Coronary artery (tissue), 2 donors: Measurements from ENCODE around the gene SRD5A1.

Source experiments
- DNase-seq: peaks from one replicate; pipeline ENCODE4 v3.0.0-alpha.2; 2017; ENCODE audit warnings: low spot score
- H3K27ac ChIP-seq, 2 donors: fragments of 200-600 bp; sonication (generic); one replicate each; pipeline ENCODE4 v1.5.1; 2016 to 2019
- H3K4me3 ChIP-seq: fragments of 200-600 bp; sonication (generic); 2 replicates; pipeline ENCODE4 v1.5.1; 2016; ENCODE audit warnings: mild to moderate bottlenecking, moderate library complexity
- CTCF ChIP-seq: fragments of 200-600 bp; sonication (generic); IDR thresholded peaks from one replicate; pipeline ENCODE4 v1.5.1; 2019; ENCODE audit warnings: antibody characterized with exemption

The SRD5A1 gene

GRCh38 chr5:6722015-6722414 lies 88.8 kb downstream of the SRD5A1 start:
- TF ChIP-seq CTCF: no peak
- H3K4me3 ChIP-seq: peak overlapping the region; percentile 67
- peak; percentile 71 for DNase-seq
- H3K27ac ChIP-seq: peak overlapping the region; percentile 70 to 74

DNA sequence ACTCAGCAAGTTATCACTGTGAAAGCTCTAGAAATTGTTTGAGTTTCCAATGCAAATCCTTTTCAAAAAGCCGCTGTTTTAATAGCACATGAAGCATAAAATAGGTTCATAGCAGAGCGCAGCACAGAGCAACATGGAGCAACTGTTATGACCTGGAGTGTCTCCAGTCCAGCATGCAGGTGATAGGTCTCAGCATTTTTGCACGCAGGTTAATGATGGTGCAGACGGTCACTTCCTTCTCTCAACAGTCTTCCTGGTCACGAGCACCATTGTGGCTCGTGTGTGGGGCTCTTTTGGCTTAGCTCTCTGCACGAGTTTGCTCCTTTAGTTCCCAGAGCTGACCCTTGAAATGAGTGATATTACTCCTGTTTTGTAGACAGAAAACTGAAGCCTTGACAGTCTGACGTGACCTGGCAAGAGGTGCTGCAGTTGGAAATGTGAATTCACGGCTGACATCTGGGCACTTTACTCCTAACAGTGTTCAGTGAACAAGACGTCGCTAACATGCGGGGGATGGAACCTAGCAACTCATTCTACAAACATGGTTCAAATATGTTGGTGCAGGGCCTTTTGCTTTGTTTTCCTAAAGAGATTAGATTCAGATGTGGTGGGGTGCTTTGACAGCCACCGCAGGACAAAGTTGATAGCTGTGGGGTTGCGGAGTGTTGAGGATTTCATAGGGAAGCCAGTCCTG lies 90.0 kb downstream of the SRD5A1 start:
- peak; percentile 50 for DNase-seq
- H3K27ac ChIP-seq: no peak overlapping the region
- no peak for TF ChIP-seq CTCF
- H3K4me3 ChIP-seq: no peak overlapping the region

GRCh38 chr5:6723816-6724300 lies 90.6 kb downstream of the SRD5A1 start:
- H3K27ac ChIP-seq: no peak overlapping the region
- H3K4me3 ChIP-seq: no peak overlapping the region
- no peak for TF ChIP-seq CTCF
- DNase-seq: peak; percentile 43
